ENCODE results near the gene KLHL29. TPM values are rescaled to one million over a fixed set of nuclear protein-coding genes. Genes with fewer than 3 reads are reported as not detected.

Gene KLHL29
- polyA plus RNA-seq, 1 donor from 2014 or later, result 42.4 TPM

DNA sequence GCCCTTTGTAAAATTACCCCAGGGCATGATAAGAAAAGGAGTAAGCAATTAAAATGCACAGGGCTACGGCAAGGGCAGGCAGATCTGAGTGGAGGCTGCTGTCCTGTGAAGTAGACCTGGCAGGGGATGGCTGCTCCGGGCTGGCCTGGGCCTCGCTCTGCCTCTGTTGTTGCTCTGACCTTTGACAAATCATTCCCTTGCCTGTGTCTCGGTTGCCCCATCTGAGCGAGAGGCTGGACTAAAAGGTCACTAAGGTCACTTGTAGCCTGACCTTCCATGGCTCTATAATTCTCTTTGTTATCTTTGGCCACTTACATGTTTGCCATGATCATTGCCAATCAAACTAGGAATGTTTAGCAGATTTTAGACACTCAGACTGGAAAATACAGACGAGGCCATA, 118.1 kb downstream of the KLHL29 start:
- H3K27me3 ChIP-seq (ENCODE audit: insufficient read depth, low read depth, low read length), result no peaks in the 10 kb centered on the region
- H3K9me2 ChIP-seq (ENCODE audit: insufficient read depth, low read length), result no peaks in the 10 kb centered on the region
- H3K79me2 ChIP-seq (replicated peaks; ENCODE audit: insufficient read depth, low read length), result no peaks in the 10 kb centered on the region
- no peak overlapping the region for H2AFZ ChIP-seq (ENCODE audit: low read depth, low read length)
- no peaks in the 10 kb centered on the region for H3F3A ChIP-seq (ENCODE audit: insufficient read depth, low read length, poor library complexity, severe bottlenecking)
- peaks cover 11% of the 10 kb centered on the region for H4K20me1 ChIP-seq (ENCODE audit: insufficient read depth)
- no peaks in the 10 kb centered on the region for H3K9me3 ChIP-seq (ENCODE audit: low read length)
- no peak overlapping the region for H3K4me2 ChIP-seq (ENCODE audit: low read length)
- no peaks in the 10 kb centered on the region for H3K36me3 ChIP-seq (ENCODE audit: insufficient read depth, low read length)
- no peak for TF ChIP-seq RAD21 (conservative IDR thresholded peaks at IDR 0.05)
- no peak for TF ChIP-seq EZH2 (IDR thresholded peaks at IDR 0.05; ENCODE audit: borderline replicate concordance, insufficient read depth, low read length, poor library complexity, severe bottlenecking)
- no peak overlapping the region for H3K9ac ChIP-seq (ENCODE audit: low read length)
- no peak overlapping the region for H3K27ac ChIP-seq (ENCODE audit: low read length)
- no peak overlapping the region for H3K4me3 ChIP-seq (ENCODE audit: low read length)

DNA sequence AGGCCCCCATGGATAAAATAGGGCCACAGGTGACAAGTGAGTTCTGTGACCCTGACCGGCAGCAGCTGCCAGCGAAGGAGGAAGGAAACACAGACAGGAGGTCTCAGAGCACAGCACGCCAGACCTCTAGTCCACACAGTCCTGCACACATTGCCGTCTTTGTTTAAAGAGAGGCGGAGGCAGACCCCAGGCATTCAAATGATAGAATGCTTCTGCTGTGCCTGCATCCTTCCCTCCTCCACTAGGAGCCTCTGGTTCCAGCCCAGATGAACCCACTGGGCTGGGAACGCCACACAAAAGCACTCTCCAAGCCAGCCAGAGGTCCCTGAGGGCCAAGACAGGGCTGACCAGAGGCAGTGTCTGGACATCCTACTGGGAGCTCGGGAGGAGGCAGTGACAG, 118.7 kb downstream of the KLHL29 start:
- no peak overlapping the region for H3K9ac ChIP-seq (ENCODE audit: low read length)
- no peak overlapping the region for H3K4me3 ChIP-seq (ENCODE audit: low read length)
- no peak overlapping the region for H3K4me2 ChIP-seq (ENCODE audit: low read length)
- TF ChIP-seq MXI1 (conservative IDR thresholded peaks at IDR 0.05; ENCODE audit: poor library complexity, severe bottlenecking) (no peak), EZH2 (IDR thresholded peaks at IDR 0.05; ENCODE audit: borderline replicate concordance, insufficient read depth, low read length, poor library complexity, severe bottlenecking) (no peak), SMC3 (conservative IDR thresholded peaks at IDR 0.05; ENCODE audit: poor library complexity) (no peak), TAF1 (IDR thresholded peaks at IDR 0.05; ENCODE audit: low read depth) (no peak)
- TF ChIP-seq, protein P1, sequence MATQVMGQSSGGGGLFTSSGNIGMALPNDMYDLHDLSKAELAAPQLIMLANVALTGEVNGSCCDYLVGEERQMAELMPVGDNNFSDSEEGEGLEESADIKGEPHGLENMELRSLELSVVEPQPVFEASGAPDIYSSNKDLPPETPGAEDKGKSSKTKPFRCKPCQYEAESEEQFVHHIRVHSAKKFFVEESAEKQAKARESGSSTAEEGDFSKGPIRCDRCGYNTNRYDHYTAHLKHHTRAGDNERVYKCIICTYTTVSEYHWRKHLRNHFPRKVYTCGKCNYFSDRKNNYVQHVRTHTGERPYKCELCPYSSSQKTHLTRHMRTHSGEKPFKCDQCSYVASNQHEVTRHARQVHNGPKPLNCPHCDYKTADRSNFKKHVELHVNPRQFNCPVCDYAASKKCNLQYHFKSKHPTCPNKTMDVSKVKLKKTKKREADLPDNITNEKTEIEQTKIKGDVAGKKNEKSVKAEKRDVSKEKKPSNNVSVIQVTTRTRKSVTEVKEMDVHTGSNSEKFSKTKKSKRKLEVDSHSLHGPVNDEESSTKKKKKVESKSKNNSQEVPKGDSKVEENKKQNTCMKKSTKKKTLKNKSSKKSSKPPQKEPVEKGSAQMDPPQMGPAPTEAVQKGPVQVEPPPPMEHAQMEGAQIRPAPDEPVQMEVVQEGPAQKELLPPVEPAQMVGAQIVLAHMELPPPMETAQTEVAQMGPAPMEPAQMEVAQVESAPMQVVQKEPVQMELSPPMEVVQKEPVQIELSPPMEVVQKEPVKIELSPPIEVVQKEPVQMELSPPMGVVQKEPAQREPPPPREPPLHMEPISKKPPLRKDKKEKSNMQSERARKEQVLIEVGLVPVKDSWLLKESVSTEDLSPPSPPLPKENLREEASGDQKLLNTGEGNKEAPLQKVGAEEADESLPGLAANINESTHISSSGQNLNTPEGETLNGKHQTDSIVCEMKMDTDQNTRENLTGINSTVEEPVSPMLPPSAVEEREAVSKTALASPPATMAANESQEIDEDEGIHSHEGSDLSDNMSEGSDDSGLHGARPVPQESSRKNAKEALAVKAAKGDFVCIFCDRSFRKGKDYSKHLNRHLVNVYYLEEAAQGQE (IDR thresholded peaks at IDR 0.05; ENCODE audit: borderline replicate concordance), result no peak
- H3K9me3 ChIP-seq (ENCODE audit: low read length), result no peaks in the 10 kb centered on the region
- no peak overlapping the region for H2AFZ ChIP-seq (ENCODE audit: low read depth, low read length)
- H3K27ac ChIP-seq (ENCODE audit: low read length), result no peak overlapping the region
- peaks cover 8% of the 10 kb centered on the region for H4K20me1 ChIP-seq (ENCODE audit: insufficient read depth)
- H3K79me2 ChIP-seq (replicated peaks; ENCODE audit: insufficient read depth, low read length), result no peaks in the 10 kb centered on the region
- H3F3A ChIP-seq (ENCODE audit: insufficient read depth, low read length, poor library complexity, severe bottlenecking), result no peaks in the 10 kb centered on the region
- no peaks in the 10 kb centered on the region for H3K36me3 ChIP-seq (ENCODE audit: insufficient read depth, low read length)
- H3K9me2 ChIP-seq (ENCODE audit: insufficient read depth, low read length), result no peaks in the 10 kb centered on the region
- no peaks in the 10 kb centered on the region for H3K27me3 ChIP-seq (ENCODE audit: insufficient read depth, low read depth, low read length)

DNA sequence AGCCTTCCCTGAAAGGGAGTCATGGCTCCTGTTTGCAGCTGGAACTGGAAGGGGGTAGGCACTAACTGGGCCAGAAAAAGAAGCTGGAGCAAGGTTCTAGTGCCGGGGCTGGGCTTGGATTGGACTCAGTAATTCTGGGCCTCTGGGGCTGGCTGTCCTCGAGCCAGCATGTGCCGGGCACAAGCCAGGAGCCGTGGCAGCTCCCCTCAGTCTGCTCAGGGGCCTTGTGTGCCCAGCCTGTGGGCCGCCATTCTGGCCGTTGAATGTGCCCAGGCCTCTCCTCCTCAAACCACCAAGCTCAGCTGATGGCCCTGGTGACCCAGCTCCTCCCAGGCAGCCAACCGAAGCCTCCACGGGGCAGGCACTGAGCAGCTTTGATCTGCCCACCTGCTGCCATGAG, 119.6 kb downstream of the KLHL29 start:
- H3K4me3 ChIP-seq (ENCODE audit: low read length), result no peak overlapping the region
- H2AFZ ChIP-seq (ENCODE audit: low read depth, low read length), result no peak overlapping the region
- H3K4me2 ChIP-seq (ENCODE audit: low read length), result no peak overlapping the region
- no peaks in the 10 kb centered on the region for H3K27me3 ChIP-seq (ENCODE audit: insufficient read depth, low read depth, low read length)
- no peak overlapping the region for H3K9ac ChIP-seq (ENCODE audit: low read length)
- no peaks in the 10 kb centered on the region for H3K36me3 ChIP-seq (ENCODE audit: insufficient read depth, low read length)
- H3K9me2 ChIP-seq (ENCODE audit: insufficient read depth, low read length), result no peaks in the 10 kb centered on the region
- no peaks in the 10 kb centered on the region for H3K79me2 ChIP-seq (replicated peaks; ENCODE audit: insufficient read depth, low read length)
- TF ChIP-seq MXI1 (conservative IDR thresholded peaks at IDR 0.05; ENCODE audit: poor library complexity, severe bottlenecking), result no peak
- no peak for TF ChIP-seq SMC3 (conservative IDR thresholded peaks at IDR 0.05; ENCODE audit: poor library complexity)
- TF ChIP-seq, protein P2, sequence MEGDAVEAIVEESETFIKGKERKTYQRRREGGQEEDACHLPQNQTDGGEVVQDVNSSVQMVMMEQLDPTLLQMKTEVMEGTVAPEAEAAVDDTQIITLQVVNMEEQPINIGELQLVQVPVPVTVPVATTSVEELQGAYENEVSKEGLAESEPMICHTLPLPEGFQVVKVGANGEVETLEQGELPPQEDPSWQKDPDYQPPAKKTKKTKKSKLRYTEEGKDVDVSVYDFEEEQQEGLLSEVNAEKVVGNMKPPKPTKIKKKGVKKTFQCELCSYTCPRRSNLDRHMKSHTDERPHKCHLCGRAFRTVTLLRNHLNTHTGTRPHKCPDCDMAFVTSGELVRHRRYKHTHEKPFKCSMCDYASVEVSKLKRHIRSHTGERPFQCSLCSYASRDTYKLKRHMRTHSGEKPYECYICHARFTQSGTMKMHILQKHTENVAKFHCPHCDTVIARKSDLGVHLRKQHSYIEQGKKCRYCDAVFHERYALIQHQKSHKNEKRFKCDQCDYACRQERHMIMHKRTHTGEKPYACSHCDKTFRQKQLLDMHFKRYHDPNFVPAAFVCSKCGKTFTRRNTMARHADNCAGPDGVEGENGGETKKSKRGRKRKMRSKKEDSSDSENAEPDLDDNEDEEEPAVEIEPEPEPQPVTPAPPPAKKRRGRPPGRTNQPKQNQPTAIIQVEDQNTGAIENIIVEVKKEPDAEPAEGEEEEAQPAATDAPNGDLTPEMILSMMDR (IDR thresholded peaks at IDR 0.05; ENCODE audit: poor library complexity, severe bottlenecking), result no peak
- no peak for TF ChIP-seq EZH2 (IDR thresholded peaks at IDR 0.05; ENCODE audit: borderline replicate concordance, insufficient read depth, low read length, poor library complexity, severe bottlenecking)
- TF ChIP-seq RAD21 (conservative IDR thresholded peaks at IDR 0.05), result no peak
- peaks cover 4% of the 10 kb centered on the region for H4K20me1 ChIP-seq (ENCODE audit: insufficient read depth)
- no peaks in the 10 kb centered on the region for H3F3A ChIP-seq (ENCODE audit: insufficient read depth, low read length, poor library complexity, severe bottlenecking)
- no peaks in the 10 kb centered on the region for H3K9me3 ChIP-seq (ENCODE audit: low read length)
- H3K27ac ChIP-seq (ENCODE audit: low read length), result no peak overlapping the region
